SIG-M5 (cell line): Measurements from ENCODE around the gene COL5A1.

ENCODE experiments used
- DNase-seq: peaks from one replicate; lab custom pipeline; 2025; lab: John Stamatoyannopoulos, UW

The COL5A1 gene

DNA sequence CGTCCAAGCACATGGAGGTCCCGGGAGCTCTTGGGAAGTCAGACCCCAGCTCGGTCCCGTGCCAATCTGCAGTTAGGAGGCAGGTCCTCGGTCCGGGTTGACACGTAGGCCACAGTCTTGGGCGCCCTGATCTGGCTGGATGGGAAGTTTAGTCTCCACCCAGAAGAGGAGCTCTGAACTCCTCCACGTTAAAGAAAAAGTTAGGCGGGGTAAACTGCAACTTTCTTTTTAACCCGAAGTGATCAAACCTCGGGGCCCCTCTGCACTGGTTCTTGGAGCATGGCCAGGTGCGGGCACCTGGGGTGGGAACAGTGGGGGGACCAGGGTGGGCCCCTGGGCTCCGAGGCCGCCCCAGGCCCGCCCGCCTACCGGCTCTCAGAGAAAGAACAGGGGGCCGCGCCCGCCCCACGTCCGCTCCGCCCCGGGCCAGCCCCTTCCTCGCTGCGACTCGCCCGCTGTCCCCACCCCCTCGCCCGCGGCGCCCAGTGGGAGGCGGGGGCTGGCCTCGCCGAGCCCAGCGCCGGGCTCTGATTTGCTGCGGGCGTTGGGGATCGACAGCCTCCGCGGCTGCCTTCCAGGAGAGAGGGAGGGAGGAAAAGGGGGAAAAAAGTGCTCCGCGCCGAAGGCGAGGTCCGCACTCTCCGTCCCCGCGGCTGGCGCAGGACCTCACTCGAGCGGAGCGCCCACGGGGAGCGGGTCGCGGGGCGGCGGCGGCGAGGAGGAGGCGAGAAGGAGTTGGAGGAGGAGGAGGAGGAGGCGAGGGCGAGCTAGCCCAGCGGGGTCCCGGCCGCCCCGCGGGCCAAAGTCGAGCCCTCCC lies at the start of gene COL5A1:
TSS of gene COL5A1 (plus strand) at position 631 of the 817 bp plus-strand sequence. CDS start 385 bp downstream, outside the sequence.
- DNase-seq = no peak

DNA sequence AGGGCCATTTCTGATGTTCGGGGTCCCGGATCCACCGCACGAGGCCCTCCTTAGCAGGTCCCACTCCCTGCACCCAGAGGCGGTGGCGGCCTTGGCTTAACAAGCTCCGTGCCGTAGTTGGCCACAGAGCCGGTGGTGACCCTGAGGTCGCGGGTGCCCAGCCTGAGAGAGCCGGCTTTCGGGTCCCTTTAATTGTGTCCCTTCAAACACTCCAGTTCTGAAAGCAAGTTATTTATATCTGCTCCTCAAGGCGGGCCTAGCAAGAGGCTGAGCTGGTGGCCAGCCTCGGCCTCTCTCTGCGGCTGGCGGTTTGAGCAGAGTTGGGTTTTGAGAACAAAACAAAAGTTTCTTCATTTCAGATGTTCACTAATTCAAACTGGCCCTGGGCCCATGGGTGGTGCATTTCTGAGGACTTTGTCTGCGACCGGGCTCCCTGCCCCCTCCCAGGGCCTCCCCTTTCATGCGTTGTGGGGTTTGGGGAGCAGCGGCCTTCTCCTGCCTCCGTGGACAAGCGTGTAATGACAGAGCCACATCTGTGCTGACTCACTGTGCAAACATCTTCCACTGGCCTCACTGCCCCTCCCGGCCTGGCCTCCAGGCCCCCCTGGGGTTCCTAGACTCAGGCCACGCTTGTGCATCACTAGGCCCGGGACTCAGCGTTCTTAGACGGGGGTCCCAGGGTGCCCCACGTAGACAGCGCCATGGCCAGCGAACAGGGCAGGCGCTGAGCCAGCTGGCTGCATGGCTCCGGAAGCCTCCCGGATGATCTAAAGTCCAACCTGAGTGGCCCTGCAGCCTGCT lies 49.4 kb upstream of the COL5A1 start:
- no peak for DNase-seq

DNA sequence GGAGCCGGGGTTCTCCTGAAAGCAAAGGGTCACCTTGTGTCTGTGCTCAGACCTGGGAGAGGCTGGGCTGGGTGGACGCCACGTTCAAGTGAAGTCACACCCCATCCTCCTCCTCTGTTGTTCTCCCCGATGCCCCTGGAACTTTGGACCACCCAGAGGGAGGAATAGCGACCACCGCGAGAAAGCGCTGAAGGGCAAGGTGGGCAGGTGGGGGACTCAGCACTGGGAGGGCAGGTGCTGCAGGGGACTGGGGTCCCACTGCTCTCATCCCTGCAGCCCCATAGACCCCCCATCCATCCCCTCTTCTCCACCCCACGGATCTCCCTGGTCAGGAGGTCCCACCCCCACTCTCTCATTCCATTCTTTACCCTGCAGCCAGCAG lies 48.8 kb upstream of the COL5A1 start:
- no peak for DNase-seq

DNA sequence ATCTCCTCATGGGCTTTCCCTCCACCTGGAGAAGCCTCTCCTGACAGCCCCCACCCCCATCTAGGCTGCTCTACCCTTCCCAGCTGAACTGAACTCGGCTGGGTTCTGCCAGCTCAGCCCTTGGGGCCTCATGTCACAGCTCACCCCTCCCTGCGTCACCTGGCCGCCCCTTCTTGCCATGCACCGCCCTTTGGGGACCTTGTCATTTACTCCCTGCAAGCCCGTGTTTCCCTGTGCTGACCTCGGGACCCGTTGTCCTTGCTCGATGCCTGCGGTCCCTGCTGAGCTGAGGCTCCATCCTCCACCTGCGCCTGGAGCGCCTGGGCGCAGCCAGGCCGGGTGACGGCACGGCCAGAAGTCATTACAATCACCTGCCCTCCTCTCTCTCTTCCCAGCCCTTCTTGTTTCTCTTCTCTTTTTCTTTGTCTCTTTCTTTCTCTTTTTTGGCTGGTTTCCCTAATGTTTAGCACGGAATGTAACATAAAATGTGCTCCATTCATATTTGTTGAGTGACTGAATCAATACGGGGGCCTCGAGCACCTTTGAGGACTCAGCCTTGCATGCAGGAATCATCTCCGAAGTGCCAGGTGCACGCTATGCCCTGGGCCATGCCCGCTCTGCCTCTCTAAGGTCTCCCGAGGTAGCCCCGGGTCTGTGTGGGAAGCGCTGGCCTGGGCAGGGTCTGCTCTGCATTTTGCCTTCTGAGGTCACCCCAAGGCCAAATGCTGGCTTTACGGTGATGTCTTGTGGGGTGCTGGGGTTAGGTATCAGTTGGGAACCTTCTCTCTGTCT lies 48.1 kb upstream of the COL5A1 start:
- no peak for DNase-seq

DNA sequence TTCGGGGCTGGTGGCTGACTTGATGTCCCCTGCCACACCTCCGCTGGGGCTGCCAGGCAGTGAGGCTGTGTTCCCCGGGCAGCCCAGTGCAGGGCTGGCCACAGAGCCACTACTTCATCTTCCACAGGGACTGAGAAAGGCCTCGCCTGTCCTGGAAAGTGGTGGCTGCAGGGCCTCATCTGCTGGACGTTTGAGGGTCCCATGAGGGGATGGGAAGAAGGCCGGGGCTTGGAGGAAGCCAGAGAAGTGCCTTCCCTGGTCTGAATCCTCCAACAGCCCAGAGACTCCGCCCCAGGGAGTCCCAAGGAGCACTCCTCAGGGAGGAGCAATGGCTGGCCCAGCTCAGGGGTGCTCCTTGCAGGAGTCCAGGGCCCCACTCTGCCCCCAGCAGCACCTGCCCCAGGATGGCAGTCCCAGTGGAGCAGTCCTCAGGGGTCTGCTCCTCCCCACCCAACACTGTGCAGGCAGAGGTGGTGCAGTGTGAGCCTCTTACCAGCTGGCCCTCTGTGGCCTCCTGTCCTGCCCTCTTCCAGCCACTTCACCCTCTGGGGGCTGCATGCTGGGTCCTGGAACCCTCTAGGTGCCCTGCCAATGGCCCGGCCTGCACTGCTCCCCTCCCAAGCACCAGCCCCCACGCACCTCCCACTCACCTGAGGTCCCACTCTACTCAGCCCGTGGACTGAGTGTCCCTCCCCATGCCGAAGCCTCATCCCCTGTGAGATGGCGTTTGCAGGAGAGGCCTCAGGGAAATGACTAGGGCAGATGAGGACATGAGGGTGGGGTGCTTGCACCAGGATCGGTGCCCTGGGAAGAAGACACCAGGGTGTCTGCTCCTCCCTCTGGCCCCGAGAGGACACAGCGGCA lies 47.3 kb upstream of the COL5A1 start:
- DNase-seq = no peak

DNA sequence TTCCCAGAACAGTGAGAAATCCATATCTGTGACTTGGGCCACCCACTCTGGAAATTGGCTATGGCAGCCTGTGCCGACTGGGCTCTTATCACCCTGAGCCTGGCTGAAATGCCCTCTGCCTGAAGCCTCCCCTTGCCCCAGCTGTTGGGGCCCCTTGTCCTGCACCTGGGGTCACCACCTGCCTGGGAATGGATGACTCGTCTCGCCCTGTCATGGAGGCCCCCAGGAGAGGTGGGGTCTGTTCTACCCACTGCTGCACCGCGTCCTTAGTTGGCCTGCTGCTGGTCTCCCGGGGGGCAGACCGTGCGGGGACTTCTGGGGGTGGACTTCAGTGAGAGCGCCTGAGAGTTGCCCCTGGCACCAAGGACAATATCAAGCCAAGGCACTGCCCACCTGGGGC lies 46.6 kb upstream of the COL5A1 start:
- DNase-seq = no peak

DNA sequence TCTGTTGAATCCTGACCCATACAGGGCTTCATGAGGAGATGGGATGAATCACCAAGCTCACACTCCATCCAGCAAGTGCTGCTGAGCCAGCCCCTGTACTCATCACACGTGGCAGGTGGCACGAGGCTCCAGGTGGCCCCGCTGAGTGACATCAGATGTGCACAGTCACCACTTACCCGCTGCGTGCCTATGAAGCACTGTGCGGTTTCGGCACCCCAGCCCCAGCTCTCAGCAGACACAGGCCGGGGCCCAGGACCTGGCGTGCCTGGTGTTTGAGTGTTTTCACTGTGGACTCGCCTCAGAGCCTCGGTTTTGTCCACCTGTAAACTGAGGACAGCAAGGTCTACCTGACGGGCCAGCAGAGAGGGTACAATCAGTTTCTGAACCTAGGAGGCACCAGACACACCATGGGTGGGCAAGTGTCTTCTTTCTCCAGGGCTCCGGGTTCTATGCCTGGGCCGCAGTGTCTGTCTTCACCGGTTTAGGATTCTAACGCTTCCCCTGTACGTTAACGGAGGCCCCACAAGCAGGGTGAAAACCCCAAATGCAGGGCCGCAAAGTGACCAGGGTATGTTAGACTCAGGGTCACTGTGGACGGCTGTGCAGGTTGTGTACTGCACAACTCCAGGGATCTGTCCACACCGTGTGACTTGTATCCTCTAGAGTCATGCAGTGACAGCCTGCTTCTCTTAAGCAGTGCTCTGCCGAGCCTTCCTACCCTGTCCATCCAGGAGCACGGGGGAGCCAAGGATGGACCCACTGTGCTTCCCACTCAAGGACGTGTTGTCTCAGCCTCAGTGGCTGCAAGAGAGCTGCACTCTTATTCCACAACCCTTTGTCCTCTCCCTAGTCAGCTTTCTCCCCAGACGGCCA lies 44.3 kb upstream of the COL5A1 start:
- no peak for DNase-seq

DNA sequence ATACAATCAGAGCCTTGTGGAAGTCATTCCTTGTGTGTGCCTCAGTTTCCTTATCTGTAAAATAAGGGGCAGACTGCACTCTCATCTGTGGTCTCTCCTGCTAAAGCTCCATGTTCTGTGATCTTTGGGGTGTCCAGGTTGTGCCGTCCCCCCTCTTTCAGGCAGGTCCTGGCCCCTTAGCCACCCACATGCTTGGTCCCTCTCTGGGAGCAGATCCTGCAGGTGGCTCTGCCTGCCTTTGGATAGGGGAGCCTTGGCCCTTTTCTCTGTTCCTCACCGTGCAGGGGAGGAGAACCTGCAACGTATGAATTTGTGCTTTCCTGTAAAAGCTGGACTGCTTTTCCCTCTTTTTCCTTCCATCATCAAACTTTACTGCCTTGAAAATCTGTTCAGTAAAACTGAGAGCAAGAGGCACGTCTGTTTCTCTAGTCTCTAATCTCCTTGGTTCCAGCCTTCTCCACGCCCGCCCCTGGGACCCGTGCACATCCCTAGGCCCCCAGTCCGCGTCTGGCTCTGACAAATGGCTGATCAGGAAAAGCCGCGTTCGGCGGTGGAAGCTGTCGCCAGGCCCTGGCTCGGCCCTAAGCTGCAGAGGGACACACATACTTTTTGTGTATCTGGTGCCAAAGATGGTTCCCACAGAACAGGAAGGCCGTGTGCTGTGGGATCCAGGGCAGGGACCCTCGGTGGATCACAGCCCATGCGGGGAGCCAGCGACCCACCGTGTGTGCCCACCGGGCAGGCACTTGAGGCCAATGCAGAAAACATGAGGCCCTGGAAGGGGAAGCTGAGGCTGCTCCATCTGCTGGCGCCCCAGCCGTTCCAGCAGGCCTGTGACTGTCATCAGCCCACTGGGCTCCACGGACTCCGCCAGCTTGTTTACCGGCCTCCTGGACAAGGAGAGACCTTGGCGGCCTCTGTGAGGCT lies 43.4 kb upstream of the COL5A1 start:
- DNase-seq = no peak

DNA sequence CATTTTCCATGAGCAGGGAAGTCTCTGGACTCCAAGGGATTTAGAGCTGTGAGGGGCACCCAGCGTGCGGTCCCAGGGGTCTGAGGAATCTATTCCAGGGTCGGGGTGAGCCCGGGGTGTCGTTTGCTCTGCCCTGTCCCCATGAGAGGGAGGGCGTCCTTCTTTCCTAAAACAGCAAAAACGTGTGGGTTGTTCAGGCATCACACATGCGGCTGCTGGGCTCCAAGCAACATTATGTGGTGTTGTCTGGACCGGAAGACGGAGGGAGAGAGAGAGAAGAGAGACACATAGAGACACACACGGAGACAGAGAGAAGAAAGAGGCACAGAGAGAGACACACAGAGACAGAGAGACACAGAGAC lies 42.7 kb upstream of the COL5A1 start:
- DNase-seq = no peak

DNA sequence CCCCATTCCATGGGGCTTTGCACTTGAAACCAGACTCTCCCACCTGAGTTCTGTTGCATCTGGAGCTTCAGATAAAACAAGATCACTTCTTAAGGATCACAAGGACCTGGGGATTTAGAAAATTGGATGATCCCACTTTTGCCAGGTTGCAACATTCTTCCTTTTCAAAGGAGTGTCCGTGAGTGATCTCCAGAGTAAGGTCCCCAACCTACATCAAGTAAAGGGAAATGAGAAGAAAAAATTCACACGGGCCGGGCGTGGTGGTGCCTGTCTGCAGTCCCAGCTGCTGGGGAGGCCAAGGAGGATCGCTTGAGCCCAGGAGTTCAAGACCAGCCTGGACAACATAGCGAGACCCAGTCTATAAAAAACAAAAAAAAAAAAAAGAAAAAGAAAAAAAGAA lies 41.2 kb upstream of the COL5A1 start:
- no peak for DNase-seq

DNA sequence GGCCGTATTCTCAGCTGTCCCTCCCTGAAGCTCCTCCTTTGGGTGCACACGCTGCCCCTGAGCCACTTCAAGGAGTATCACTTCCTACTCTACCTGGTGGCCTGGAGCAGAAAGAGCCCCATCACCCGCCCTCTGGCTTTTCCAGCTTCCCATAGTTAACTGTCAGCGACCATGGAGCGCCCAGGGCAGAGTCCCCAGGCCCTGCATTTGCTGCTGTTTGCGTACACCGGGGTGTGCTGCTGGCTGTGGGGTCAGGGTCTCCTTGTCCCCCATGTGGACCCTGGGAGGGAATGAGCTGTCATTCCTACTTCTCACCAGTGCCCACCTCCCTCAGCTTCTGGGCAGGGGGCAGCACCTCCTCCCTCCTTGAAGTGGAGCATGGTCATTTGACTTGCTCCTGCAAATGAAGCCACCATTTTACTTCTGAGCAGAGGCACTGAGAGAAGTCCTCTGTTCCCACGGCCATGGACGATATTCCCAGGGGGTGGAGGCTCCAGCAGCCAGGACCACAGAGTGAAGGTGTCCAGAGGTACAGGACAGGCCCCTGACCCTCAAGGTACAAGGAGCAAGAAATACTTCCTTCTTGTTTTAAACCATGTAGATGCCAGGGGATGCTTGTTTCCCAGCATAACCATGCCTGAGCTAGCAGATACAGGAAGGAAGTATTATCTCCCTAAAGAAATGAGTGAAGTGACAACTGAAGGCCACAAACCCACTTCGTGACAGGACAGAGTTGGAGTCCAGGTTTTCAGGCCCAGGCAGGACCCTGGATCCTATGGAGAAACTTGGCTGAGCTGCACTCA lies 40.6 kb upstream of the COL5A1 start:
- DNase-seq = no peak

DNA sequence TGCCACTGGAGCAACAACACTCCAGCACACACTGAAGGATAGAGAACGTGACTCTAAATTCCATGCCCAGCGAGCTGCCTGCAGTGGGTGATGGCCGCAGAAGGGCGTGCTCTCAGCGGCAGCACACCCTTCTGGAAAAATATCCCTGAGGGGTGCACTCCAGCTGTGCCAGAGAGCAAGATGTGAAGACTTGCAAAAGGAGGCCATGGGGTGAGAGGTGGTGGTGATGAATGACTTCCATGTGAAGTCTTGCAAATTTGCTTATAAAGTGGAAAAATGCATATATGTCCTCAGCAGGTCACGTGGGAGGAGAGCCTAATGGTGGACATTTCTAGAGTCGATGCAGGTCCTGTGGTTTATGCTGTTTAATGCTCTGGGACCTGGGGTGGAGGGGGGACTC lies 39.8 kb upstream of the COL5A1 start:
- no peak for DNase-seq

DNA sequence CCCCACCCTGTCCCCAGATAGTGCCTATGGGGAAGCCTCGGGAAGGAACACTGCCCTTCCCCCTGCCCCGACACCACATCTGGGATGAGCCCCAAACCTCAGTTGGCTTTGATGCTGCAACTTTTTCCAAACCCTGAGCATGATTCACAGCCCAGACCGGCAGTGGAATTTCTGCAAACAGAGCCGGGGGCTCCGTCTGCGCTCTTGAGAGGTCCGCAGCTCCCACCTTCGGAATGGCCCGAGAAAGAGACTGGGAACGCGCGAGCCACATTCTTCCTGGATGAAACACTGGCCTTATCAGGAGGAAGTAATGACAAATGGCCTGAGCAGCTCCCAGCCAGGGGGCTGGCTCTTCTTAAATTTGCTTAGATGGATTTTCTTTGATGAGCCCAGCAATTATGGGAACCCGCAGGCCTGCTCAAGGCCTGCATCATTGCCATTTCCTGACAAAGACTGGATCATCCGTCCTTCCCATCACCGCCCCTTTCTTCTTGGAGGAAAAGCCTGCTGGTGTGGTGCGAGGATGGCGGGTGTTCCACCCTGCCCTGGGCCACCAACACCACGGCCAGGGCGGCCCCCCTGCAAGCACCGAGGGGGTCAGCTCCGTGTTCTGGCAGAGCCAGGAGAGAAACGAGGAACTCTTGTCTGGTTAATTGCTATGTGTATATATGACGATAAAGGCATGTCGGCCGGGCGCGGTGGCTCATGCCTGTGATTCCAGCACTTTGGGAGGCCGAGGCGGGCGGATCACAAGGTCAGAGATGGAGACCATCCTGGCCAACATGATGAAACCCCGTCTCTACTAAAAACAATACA lies 38.8 kb upstream of the COL5A1 start:
- no peak for DNase-seq

DNA sequence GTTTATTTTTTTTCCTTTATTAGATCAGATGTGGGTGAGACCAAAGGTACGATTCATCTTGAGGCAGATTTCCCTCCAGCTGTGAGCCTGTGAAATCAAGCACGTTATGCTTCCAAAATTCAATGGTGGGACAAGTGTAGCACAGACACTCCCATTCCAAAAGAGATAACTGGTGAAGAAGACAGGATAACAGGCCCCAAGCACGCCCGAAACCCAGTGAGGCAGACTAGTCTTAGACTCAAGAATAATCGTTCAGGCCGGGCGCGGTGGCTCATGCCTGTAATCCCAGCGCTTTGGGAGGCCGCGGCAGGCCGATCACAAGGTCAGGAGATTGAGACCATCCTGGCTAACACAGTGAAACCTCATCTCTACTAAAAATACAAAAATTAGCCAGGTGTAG lies 36.8 kb upstream of the COL5A1 start:
- no peak for DNase-seq

DNA sequence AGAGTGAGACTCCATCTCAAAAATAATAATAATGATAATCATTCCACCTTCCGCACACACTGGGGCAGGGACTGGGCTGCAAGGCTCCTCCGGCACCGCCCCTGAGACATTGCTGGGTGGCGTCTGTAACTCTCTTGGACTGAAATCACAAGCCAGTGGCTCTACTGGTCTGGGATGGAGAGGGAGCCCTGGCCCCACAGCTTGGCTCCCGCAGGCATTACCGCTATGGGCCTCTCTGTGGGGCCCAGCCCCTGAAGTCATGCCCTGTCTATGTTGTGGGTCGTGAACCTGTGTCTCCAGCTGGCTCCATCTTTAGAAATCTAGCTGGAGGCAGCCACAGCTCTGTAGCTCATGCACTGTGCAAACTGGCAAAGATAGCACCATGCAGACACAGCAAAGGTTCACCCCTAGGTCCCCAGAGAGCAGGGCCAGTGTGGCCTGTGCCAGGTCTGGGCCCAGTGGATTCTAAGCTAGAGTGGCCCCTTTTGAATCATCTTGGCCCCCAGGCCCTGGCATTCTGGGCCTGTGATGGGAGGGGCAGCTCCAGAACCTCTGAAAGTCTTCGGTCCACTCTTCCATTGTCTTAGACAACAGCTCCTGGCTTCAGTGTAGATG lies 36.1 kb upstream of the COL5A1 start:
- no peak for DNase-seq

DNA sequence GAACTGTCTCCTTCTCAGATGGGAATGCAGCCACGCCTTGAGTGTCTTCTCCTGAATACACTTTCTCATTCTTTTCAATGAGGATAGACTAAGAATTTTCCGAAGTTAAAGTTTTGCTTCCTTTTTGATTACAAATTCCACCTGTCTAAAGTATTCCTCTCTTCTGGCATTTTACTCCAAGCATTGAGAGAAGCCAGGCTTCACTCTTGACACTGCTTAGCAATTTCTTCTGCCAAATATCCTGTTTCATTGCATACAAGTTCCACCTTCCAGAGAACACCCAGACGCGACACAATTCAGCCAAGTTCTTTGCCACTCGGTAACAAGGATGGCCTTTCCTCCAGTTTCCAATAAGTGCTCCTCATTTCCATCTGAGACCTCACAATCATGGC lies 35.6 kb upstream of the COL5A1 start:
- DNase-seq = no peak

DNA sequence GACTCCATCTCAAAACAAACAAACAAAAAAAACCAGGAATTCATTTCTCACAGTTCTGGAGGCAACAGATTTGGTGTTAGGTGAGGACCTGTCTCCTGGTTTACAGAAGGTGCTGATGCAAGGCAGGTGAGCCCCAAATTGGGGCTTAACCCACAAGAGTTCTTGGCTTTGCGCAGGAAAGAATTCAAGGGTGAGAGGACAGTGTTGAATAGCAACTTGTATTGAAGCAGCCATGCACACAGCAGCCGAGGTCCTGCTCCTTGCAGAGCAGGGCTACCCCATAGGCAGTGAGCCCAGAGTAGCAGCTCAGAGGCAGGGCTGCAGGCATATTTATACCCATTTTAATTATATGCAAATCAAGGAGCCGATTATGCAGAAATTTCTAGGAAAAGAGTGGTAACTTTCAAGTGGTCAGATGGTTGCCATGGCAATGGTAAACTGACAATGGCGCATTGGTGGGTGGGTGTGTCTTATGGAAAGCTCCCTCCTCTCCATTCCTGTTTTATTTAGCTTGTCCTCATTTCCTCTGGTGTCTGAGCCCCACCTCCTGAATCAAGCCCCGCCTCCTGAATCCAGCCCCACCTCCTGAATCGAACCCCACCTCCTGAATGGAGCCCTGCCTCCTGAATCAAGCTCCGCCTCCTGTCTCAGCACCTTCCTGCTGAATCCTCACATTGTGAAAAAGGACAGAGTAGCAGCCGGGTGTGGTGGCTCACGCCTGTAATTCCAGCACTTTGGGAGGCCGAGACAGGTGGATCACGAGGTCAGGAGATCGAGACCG lies 34.5 kb upstream of the COL5A1 start:
- DNase-seq = no peak
